HEK293T (cell line): Measurements from ENCODE around the gene ITGB5.

Source experiments
- CTCF ChIA-PET: fragments of 350-600 bp; formaldehyde crosslinking; extraction: SDS; loops from one replicate; lab custom pipeline; 2021; ENCODE audit warnings: antibody characterized with exemption, inconsistent platforms; lab: Yijun Ruan, JAX
- POLR2A ChIA-PET: fragments of 350-600 bp; formaldehyde crosslinking; extraction: SDS; loops from one replicate; lab custom pipeline; 2020; ENCODE audit warnings: antibody characterized with exemption, inconsistent platforms; lab: Yijun Ruan, JAX
- DNase-seq: peaks from one replicate; pipeline ENCODE4 v3.0.0; 2012; ENCODE audit warnings: mixed read lengths; ENCODE audit errors: extremely low spot score
- ARNT ChIP-seq: fragments of 450-650 bp; IDR thresholded peaks from 2 replicates; pipeline ENCODE4 v1.6.1; 2017; ENCODE audit warnings: mild to moderate bottlenecking
- BHLHE40 ChIP-seq: fragments of 450-650 bp; IDR thresholded peaks from 2 replicates; pipeline ENCODE4 v1.6.1; 2016; ENCODE audit warnings: mild to moderate bottlenecking, moderate library complexity, borderline replicate concordance
- CTBP1 ChIP-seq: fragments of 450-650 bp; IDR thresholded peaks from 2 replicates; pipeline ENCODE4 v1.6.1; 2016; ENCODE audit warnings: borderline replicate concordance
- ELF4 ChIP-seq: fragments of 450-650 bp; IDR thresholded peaks from 2 replicates; pipeline ENCODE4 v1.6.1; 2017; ENCODE audit warnings: antibody characterized with exemption
- FOXA1 ChIP-seq: fragments of 450-650 bp; IDR thresholded peaks from 2 replicates; pipeline ENCODE4 v1.6.1; 2016; ENCODE audit warnings: mild to moderate bottlenecking
- FOXK2 ChIP-seq: fragments of 450-650 bp; IDR thresholded peaks from 2 replicates; pipeline ENCODE4 v1.6.1; 2016; ENCODE audit warnings: mild to moderate bottlenecking
- FOXM1 ChIP-seq: fragments of 450-650 bp; IDR thresholded peaks from 2 replicates; pipeline ENCODE4 v1.6.1; 2017; ENCODE audit warnings: mild to moderate bottlenecking, borderline replicate concordance
- HDGF ChIP-seq: fragments of 450-650 bp; IDR thresholded peaks from 2 replicates; pipeline ENCODE4 v1.6.1; 2017; ENCODE audit warnings: antibody characterized with exemption, borderline replicate concordance
- L3MBTL2 ChIP-seq: fragments of 450-650 bp; conservative IDR thresholded peaks from 2 replicates; pipeline ENCODE4 v1.6.1; 2016; ENCODE audit warnings: mild to moderate bottlenecking
- LEF1 ChIP-seq: fragments of 450-650 bp; IDR thresholded peaks from 2 replicates; pipeline ENCODE4 v1.6.1; 2017; ENCODE audit warnings: mild to moderate bottlenecking, borderline replicate concordance
- NFRKB ChIP-seq: fragments of 450-650 bp; IDR thresholded peaks from 2 replicates; pipeline ENCODE4 v1.6.1; 2016; ENCODE audit warnings: mild to moderate bottlenecking, moderate library complexity
- SP1 ChIP-seq: fragments of 450-650 bp; IDR thresholded peaks from 2 replicates; pipeline ENCODE4 v1.6.1; 2017
- SUZ12 ChIP-seq: fragments of 450-650 bp; IDR thresholded peaks from 2 replicates; pipeline ENCODE4 v1.6.1; 2016; ENCODE audit warnings: mild to moderate bottlenecking
- TARDBP ChIP-seq: fragments of 450-650 bp; IDR thresholded peaks from 2 replicates; pipeline ENCODE4 v1.6.1; 2016
- ZNF384 ChIP-seq: fragments of 450-650 bp; IDR thresholded peaks from 2 replicates; pipeline ENCODE4 v1.6.1; 2016
- TF ChIP-seq, protein P1 (sequence below): fragments of 450-650 bp; IDR thresholded peaks from 2 replicates; pipeline ENCODE4 v1.6.1; 2016

ITGB5 gene

DNA sequence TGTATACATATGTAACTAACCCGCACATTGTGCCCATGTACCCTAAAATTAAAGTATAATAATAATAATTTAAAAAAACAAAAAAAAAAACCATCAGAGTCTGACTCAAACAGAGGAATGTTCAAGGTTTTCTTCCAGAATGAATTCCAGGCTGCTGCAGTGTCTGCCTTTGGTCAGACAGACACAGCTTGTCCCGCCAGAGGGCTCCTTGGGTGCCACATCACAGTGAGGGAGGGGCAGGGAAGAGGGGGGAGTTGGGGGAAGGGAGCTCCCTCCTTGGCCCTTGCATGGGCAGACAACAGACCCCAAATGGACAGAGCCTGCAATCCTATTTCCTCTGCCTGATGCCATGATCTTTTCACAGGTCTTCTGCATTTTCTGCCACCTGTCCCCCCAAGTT is 36.5 kb downstream of the ITGB5 start:
- POLR2A ChIA-PET, result no interaction called here
- CTCF ChIA-PET, result no interaction called here
- DNase-seq, result no peak
- TF ChIP-seq L3MBTL2 (no peak), LEF1 (no peak), BHLHE40 (no peak), SP1 (no peak), SUZ12 (no peak), NFRKB (no peak), FOXM1 (no peak), ARNT (no peak), CTBP1 (no peak), ELF4 (no peak), FOXA1 (no peak), ZNF384 (no peak)
- TF ChIP-seq, protein P1, sequence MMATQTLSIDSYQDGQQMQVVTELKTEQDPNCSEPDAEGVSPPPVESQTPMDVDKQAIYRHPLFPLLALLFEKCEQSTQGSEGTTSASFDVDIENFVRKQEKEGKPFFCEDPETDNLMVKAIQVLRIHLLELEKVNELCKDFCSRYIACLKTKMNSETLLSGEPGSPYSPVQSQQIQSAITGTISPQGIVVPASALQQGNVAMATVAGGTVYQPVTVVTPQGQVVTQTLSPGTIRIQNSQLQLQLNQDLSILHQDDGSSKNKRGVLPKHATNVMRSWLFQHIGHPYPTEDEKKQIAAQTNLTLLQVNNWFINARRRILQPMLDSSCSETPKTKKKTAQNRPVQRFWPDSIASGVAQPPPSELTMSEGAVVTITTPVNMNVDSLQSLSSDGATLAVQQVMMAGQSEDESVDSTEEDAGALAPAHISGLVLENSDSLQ, result no peak

DNA sequence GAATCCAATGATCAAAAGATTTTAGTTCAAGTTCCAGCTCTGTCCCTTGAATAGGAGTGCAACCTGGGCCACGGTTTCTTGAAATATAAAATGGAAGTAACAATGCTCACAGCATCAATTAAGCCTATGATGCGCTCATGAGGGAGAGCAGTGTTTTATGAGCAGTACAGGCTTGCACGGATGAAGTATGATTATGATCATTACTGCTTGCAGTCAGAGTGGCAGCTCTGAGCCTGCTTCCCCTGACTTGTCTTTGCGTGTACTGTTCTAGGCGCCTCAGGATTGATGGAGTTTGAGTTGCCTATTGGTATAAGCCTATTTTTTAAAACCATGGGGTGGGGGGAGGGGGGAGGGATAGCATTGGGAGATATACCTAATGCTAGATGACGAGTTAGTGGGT is 37.0 kb downstream of the ITGB5 start:
- TF ChIP-seq SP1, result no peak
- no peak for TF ChIP-seq CTBP1
- TF ChIP-seq ELF4, result no peak
- no peak for TF ChIP-seq ARNT
- TF ChIP-seq TARDBP, result no peak
- TF ChIP-seq LEF1, result no peak
- no peak for TF ChIP-seq SUZ12
- TF ChIP-seq FOXM1, result no peak
- no peak for TF ChIP-seq FOXK2
- no peak for TF ChIP-seq L3MBTL2
- TF ChIP-seq ZNF384, result no peak
- TF ChIP-seq HDGF, result no peak
- TF ChIP-seq NFRKB, result no peak
- CTCF ChIA-PET, result no interaction called here
- POLR2A ChIA-PET, result no interaction called here
- DNase-seq, result no peak

DNA sequence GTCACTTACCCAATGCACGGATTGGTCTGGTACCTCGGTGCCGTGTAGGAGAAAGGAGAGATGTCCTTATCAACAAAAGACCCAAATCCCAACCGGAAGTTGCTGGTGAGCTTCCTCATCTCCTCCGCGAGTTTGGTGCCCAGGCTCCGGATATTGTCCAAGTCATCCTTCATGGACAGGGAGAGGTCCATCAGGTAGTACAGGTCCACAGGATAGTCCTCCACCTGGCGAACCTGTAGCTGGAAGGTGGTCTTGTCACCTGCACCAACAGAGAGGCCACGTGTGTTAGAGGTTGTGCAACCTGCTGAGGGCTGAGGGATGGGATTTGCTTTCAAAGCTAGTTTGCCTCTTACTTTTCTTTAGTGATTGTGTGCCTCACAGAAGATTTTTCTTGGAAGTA is 38.9 kb downstream of the ITGB5 start:
- DNase-seq, result no peak
- ChIA-PET POLR2A (no interaction called here), CTCF (no interaction called here)
- no peak for TF ChIP-seq LEF1
- TF ChIP-seq ARNT, result no peak
- no peak for TF ChIP-seq FOXK2
- no peak for TF ChIP-seq HDGF
- TF ChIP-seq, protein P1, result no peak
- no peak for TF ChIP-seq FOXA1
- no peak for TF ChIP-seq L3MBTL2
- TF ChIP-seq BHLHE40, result no peak
- no peak for TF ChIP-seq NFRKB
- TF ChIP-seq SP1, result no peak
- no peak for TF ChIP-seq TARDBP
- TF ChIP-seq CTBP1, result no peak
- TF ChIP-seq FOXM1, result no peak

DNA sequence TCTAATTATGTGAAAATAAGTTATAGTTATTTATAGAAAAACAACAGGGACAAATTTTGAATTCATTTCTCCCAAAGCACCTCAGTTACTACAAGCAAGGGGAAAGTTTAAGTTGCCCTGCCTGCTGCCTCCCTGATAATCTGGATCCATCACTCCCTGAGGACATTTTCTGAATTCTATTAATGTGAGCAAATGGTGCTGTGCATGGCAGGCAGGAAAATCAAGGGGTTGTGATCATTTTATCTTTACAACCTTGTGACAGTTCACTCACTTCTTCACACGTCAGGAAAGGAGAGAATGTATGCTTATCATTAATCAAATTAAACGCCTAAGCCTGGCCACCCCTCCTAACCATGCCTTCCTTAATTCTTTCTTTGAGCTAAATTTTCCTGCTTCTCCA is 39.3 kb downstream of the ITGB5 start:
- CTCF ChIA-PET, result no interaction called here
- no peak for DNase-seq
- POLR2A ChIA-PET, result no interaction called here
- TF ChIP-seq ARNT (no peak), FOXA1 (no peak), ELF4 (no peak), NFRKB (no peak), SUZ12 (no peak), HDGF (no peak), SP1 (no peak), TARDBP (no peak), FOXM1 (no peak), BHLHE40 (no peak), LEF1 (no peak), FOXK2 (no peak), CTBP1 (no peak)
- TF ChIP-seq, protein P1, result no peak

DNA sequence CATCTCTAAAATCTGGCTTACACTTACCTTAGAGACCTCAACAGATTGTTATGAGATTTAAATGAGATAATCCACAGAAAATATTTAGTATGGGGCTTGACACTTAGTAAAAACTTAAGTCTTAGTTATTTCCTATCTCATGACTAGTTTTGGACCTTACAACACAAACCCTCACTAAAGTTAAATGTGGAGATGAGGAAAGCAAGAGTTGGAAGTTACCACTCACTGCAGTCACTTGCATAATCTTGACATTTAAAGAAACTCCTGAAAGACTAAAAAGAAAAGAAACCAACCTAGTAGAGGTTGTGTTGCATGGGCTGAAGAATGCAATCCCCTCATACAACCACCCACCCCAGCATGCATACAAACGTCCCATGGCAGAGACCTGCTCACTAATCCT is 40.1 kb downstream of the ITGB5 start:
- CTCF ChIA-PET, result no interaction called here
- POLR2A ChIA-PET, result no interaction called here
- TF ChIP-seq FOXK2 (no peak), NFRKB (no peak), TARDBP (no peak), FOXA1 (no peak)
- DNase-seq, result no peak

DNA sequence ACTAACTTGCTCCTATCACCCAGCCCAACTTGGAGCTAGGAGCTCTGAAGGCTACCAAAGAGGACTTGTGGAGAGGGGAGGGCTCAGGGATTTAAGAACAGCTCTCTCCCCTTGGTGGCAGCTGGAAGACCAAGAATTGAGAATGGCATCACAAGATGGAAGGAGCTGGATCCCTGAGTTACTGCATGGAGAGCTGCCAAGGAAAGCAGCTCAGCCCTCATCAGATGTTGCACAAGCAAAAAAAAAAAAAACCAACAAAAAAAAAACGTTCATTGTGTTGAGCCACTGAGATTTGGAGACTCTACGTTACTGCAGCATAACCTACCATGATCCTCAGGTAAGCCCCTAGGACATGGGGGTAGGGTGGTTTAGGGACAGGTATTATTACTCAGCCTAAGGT is 41.0 kb downstream of the ITGB5 start:
- DNase-seq, result no peak
- POLR2A ChIA-PET, result no interaction called here
- no peak for TF ChIP-seq FOXA1
- TF ChIP-seq LEF1, result no peak
- TF ChIP-seq TARDBP, result no peak
- TF ChIP-seq BHLHE40, result no peak
- no peak for TF ChIP-seq SP1
- CTCF ChIA-PET, result no interaction called here

DNA sequence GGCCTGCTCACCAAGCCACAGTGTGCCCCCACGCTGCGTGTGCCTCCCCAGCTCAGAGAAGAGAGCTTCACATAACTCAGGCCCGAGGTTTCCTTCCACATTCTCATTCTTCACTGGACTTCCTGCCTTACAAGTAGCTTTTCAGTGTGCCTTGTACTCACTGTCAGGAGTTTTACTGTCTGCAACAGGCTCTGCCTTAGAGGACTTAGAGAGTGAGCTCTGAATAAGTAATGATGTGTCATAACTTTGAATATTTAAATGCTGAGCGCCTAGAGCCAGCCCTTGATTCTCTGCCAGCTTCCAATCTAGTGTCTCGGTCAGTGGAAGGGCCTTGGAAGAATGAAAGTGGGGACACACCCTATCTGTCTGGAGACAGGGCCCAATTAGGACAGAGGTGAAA is 41.8 kb downstream of the ITGB5 start:
- POLR2A ChIA-PET, result no interaction called here
- no peak for DNase-seq
- CTCF ChIA-PET, result no interaction called here

More for the DNA sequence above, 41.8 kb downstream of the ITGB5 start:
- TF ChIP-seq, protein P1, result no peak
- TF ChIP-seq NFRKB (no peak), FOXK2 (no peak), TARDBP (no peak), BHLHE40 (no peak), ARNT (no peak), HDGF (no peak), FOXA1 (no peak), SUZ12 (no peak), CTBP1 (no peak)
